AG09319 (cell line): ENCODE measurements around the gene EPB41L1.
A peak's percentile ranks its signal among the peaks of the same experiment; 100 is the strongest.

Experiments
- DNase-seq: peaks from one replicate; pipeline ENCODE4 v3.0.0-alpha.2; 2010; ENCODE audit warnings: low read depth; ENCODE audit errors: extremely low read depth
- CTCF ChIP-seq: IDR thresholded peaks from 2 replicates; pipeline ENCODE4 v1.5.1; 2011; ENCODE audit warnings: low read depth, mild to moderate bottlenecking, inconsistent platforms, low read length, moderate library complexity

Gene EPB41L1

GRCh38 chr20:36199345-36200257 lies 45.1 kb downstream of the EPB41L1 start:
- peak; percentile 95 for TF ChIP-seq CTCF

GRCh38 chr20:36200451-36200850 lies 45.9 kb downstream of the EPB41L1 start:
- TF ChIP-seq CTCF: no peak
- DNase-seq: no peak

More at GRCh38 chr20:36199345-36200257, 45.1 kb downstream of the EPB41L1 start:
- DNase-seq: peak; percentile 56

GRCh38 chr20:36201198-36201597 lies 46.7 kb downstream of the EPB41L1 start:
- no peak for DNase-seq
- TF ChIP-seq CTCF: no peak

GRCh38 chr20:36202891-36203338 lies 48.4 kb downstream of the EPB41L1 start:
- TF ChIP-seq CTCF: no peak; the same call in none of the 2 replicates
- DNase-seq: peak; percentile 8

- no peak for TF ChIP-seq CTCF
- DNase-seq: no peak
These were observed 49.3 kb downstream of the EPB41L1 start for GRCh38 chr20:36203861-36204260.

- no peak for TF ChIP-seq CTCF
- DNase-seq: no peak
These were observed 50.5 kb downstream of the EPB41L1 start for GRCh38 chr20:36205026-36205425.

- no peak for DNase-seq
- no peak for TF ChIP-seq CTCF
These were observed 51.5 kb downstream of the EPB41L1 start for GRCh38 chr20:36206068-36206467.
